Gastrocnemius medialis (tissue), 4 donors: Measurements from ENCODE around the gene LIN7C.

Source experiments
- CTCF ChIP-seq, 5 experiments: fragments of 450-650 bp in 3 of 5; fragments of 200-600 bp in 2 of 5; sonication (generic) in 2 of 5; IDR thresholded peaks in 4 of 5; conservative IDR thresholded peaks in 1 of 5; 1 replicate in 4 of 5; 2 replicates in 1 of 5; pipeline ENCODE4 v1.5.1; 2016 to 2019; ENCODE audit warnings: antibody characterized with exemption in 5 of 5, mild to moderate bottlenecking in 3 of 5, moderate library complexity in 3 of 5
- POLR2A ChIP-seq, 2 donors: fragments of 450-650 bp; IDR thresholded peaks; one replicate each; pipeline ENCODE4 v1.6.1; 2017; ENCODE audit warnings: antibody characterized with exemption in 2 of 2, mild to moderate bottlenecking in 2 of 2, moderate library complexity in 2 of 2

DNA sequence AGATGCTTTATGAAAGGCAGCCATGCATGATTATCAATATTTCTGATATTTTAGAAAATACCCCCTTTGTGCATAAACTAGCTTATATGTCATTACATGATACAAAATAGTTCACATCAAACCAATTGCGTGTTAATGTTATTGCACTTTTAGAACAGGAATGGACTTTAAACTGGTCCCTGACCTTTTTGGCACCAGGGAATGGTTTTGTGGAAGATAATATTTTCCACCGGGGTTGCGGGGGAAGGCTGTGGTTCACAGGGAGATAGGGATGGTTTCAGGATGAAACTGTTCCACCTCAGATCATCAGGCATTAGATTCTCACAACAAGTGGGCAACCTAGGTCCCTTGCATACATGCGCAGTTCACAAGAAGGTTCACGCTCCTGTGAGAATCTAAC lies 17.5 kb downstream of the LIN7C start:
- TF ChIP-seq POLR2A (IDR thresholded peaks at IDR 0.05) (no peak), CTCF (IDR thresholded peaks at IDR 0.05 in 4 of 5, conservative IDR thresholded peaks at IDR 0.05 in 1 of 5) (no peak)
